Measurements from ENCODE around the gene ZNF138. TPM values are rescaled to one million over a fixed set of nuclear protein-coding genes. Genes with fewer than 3 reads are reported as not detected.

Gene ZNF138
- total RNA-seq, 3 donors from 2014 or later: 10.6 to 40.8 (median 31.1) TPM

GRCh38 chr7:64875658-64876406 is 81.6 kb downstream of the ZNF138 start:
- intact Hi-C loops (cut with DNase I; ENCODE audit: low total_unique reads): no loop called here
- no peak for DNase-seq (ENCODE audit: low spot score in 2 of 2)
- TF ChIP-seq POLR2A (IDR thresholded peaks at IDR 0.05): no peak
- TF ChIP-seq POLR2AphosphoS5 (IDR thresholded peaks at IDR 0.05): no peak
- TF ChIP-seq CTCF (IDR thresholded peaks at IDR 0.05): no peak

GRCh38 chr7:64876792-64877713 is 82.8 kb downstream of the ZNF138 start:
- Histone ChIP-seq H3K4me1 (no peaks in the 10 kb centered on the region), H3K9me3 (peaks cover 0 to 2% of the 10 kb centered on the region in 2 donors), H3K36me3 (no peaks in the 10 kb centered on the region), H3K27me3 (no peaks in the 10 kb centered on the region), H3K27ac (no peak overlapping the region), H3K4me3 (peak overlapping the region; percentile 11 to 61 (median 34))
- DNase-seq (ENCODE audit: low spot score in 2 of 2): no peak
- intact Hi-C loops (cut with DNase I; ENCODE audit: low total_unique reads): no loop called here
- TF ChIP-seq POLR2A (IDR thresholded peaks at IDR 0.05) (no peak), POLR2AphosphoS5 (IDR thresholded peaks at IDR 0.05) (no peak), CTCF (IDR thresholded peaks at IDR 0.05) (no peak)

More at GRCh38 chr7:64875658-64876406, 81.6 kb downstream of the ZNF138 start:
- H3K27ac ChIP-seq: no peak overlapping the region
- H3K36me3 ChIP-seq: no peaks in the 10 kb centered on the region
- H3K4me3 ChIP-seq: no peak overlapping the region
- no peaks in the 10 kb centered on the region for H3K27me3 ChIP-seq
- H3K4me1 ChIP-seq: no peaks in the 10 kb centered on the region
- peaks cover 0 to 2% of the 10 kb centered on the region in 2 donors for H3K9me3 ChIP-seq

- peak overlapping the region; percentile 11 to 61 (median 34) for H3K4me3 ChIP-seq
- no peaks in the 10 kb centered on the region for H3K27me3 ChIP-seq
- no peak overlapping the region for H3K27ac ChIP-seq
- H3K9me3 ChIP-seq: peaks cover 0 to 2% of the 10 kb centered on the region in 2 donors
- intact Hi-C loops (cut with DNase I; ENCODE audit: low total_unique reads): no loop called here
- no peak for DNase-seq (ENCODE audit: low spot score in 2 of 2)
- no peaks in the 10 kb centered on the region for H3K4me1 ChIP-seq
- H3K36me3 ChIP-seq: no peaks in the 10 kb centered on the region
- TF ChIP-seq POLR2A (IDR thresholded peaks at IDR 0.05): no peak
Observed at GRCh38 chr7:64877714-64878610, 83.7 kb downstream of the ZNF138 start.

- H3K4me1 ChIP-seq: no peaks in the 10 kb centered on the region
- no peak overlapping the region for H3K27ac ChIP-seq
- intact Hi-C loops (cut with DNase I; ENCODE audit: low total_unique reads): no loop called here
- no peaks in the 10 kb centered on the region for H3K27me3 ChIP-seq
- H3K9me3 ChIP-seq: peaks cover 0 to 2% of the 10 kb centered on the region in 2 donors
- TF ChIP-seq POLR2AphosphoS5 (IDR thresholded peaks at IDR 0.05): no peak
- TF ChIP-seq POLR2A (IDR thresholded peaks at IDR 0.05): no peak
- no peak for TF ChIP-seq CTCF (IDR thresholded peaks at IDR 0.05)
- DNase-seq (ENCODE audit: low spot score in 2 of 2): no peak
- no peaks in the 10 kb centered on the region for H3K36me3 ChIP-seq
- H3K4me3 ChIP-seq: no peak overlapping the region
Observed at GRCh38 chr7:64878684-64879083, 84.5 kb downstream of the ZNF138 start.

- no peak for TF ChIP-seq POLR2AphosphoS5 (IDR thresholded peaks at IDR 0.05)
- TF ChIP-seq CTCF (IDR thresholded peaks at IDR 0.05): no peak
- TF ChIP-seq POLR2A (IDR thresholded peaks at IDR 0.05): no peak
- H3K27me3 ChIP-seq: no peaks in the 10 kb centered on the region
- DNase-seq (ENCODE audit: low spot score in 2 of 2): no peak
- peaks cover 0 to 2% of the 10 kb centered on the region in 2 donors for H3K9me3 ChIP-seq
- no peaks in the 10 kb centered on the region for H3K4me1 ChIP-seq
- intact Hi-C loops (cut with DNase I; ENCODE audit: low total_unique reads): no loop called here
- peak overlapping the region in 1 of 2 donors; percentile 5 for H3K27ac ChIP-seq
- H3K4me3 ChIP-seq: no peak overlapping the region
- no peaks in the 10 kb centered on the region for H3K36me3 ChIP-seq
Observed at GRCh38 chr7:64879086-64879730, 85.0 kb downstream of the ZNF138 start.
